ENCODE measurements around the gene TNFRSF1A. TPM values are rescaled to one million over a fixed set of nuclear protein-coding genes. Genes with fewer than 3 reads are reported as not detected.

Gene TNFRSF1A
- total RNA-seq, 1 experiment from 2014 or later = 44.1 TPM

GRCh38 chr12:6301721-6302120 lies 40.2 kb downstream of the TNFRSF1A start (continued):
- TF ChIP-seq ZSCAN18 (CRISPR knock-in tag; IDR thresholded peaks at IDR 0.05) = no peak
- TF ChIP-seq E2F5 (CRISPR knock-in tag; IDR thresholded peaks at IDR 0.05) = no peak
- TF ChIP-seq EMX1 (CRISPR knock-in tag; IDR thresholded peaks at IDR 0.05) = no peak
- no peak for TF ChIP-seq USF1 (CRISPR knock-in tag; IDR thresholded peaks at IDR 0.05)
- TF ChIP-seq ZNF317 (CRISPR knock-in tag; IDR thresholded peaks at IDR 0.05; ENCODE audit: borderline replicate concordance, low read depth) = no peak

- TF ChIP-seq ETV6 (CRISPR knock-in tag; IDR thresholded peaks at IDR 0.05) = no peak
- no peak for TF ChIP-seq TEAD4 (CRISPR knock-in tag; IDR thresholded peaks at IDR 0.05)
- TF ChIP-seq ZNF532 (CRISPR knock-in tag; IDR thresholded peaks at IDR 0.05; ENCODE audit: borderline replicate concordance) = no peak
- TF ChIP-seq ZNF138 (CRISPR knock-in tag; conservative IDR thresholded peaks at IDR 0.05) = no peak
- TF ChIP-seq SP1 (CRISPR knock-in tag; conservative IDR thresholded peaks at IDR 0.05) = no peak
- TF ChIP-seq TEAD1 (CRISPR knock-in tag; IDR thresholded peaks at IDR 0.05) = no peak
- TF ChIP-seq SMAD4 (CRISPR knock-in tag; IDR thresholded peaks at IDR 0.05) = no peak
- POLR2A ChIA-PET = interaction anchor here (0.6 kb wide), 2 partner anchors 10 to 78 kb away, joined by 5 to 10 read pairs; partner anchors contain the start of gene SCNN1A
- Mint-ChIP-seq H3K27ac (no peak overlapping the region), H3K27me3 (ENCODE audit: low read depth) (no peaks in the 10 kb centered on the region), H3K36me3 (no peaks in the 10 kb centered on the region), H3K4me3 (no peak overlapping the region), H3K9me3 (no peaks in the 10 kb centered on the region), H3K4me1 (peaks cover 19% of the 10 kb centered on the region)
- no peak for DNase-seq (ENCODE audit: low spot score)
- CTCF ChIA-PET = interaction anchor here (0.6 to 1.8 kb wide), 2 partner anchors 12 to 576 kb away, joined by 3 to 6 read pairs; no protein-coding TSS in a partner anchor
- no peak for ATAC-seq
Observed at GRCh38 chr12:6297170-6297569, 44.7 kb downstream of the TNFRSF1A start.

- POLR2A ChIA-PET = no interaction called here
- Mint-ChIP-seq H3K27ac (no peak overlapping the region), H3K9me3 (peaks cover 5% of the 10 kb centered on the region), H3K4me1 (peaks cover 19% of the 10 kb centered on the region), H3K27me3 (ENCODE audit: low read depth) (peaks cover 4% of the 10 kb centered on the region; the same call in 1 of the 2 replicates), H3K4me3 (no peak overlapping the region), H3K36me3 (peaks cover 7% of the 10 kb centered on the region)
- CTCF ChIA-PET = interaction anchor here (1.0 to 3.1 kb wide), 4 partner anchors 12 to 307 kb away, joined by 3 to 11 read pairs (median 7); partner anchors contain the start of gene LTBR
- ATAC-seq (no peak), DNase-seq (ENCODE audit: low spot score) (no peak)
- TF ChIP-seq SP1 (CRISPR knock-in tag; conservative IDR thresholded peaks at IDR 0.05) (no peak), CDX4 (CRISPR knock-in tag; IDR thresholded peaks at IDR 0.05; ENCODE audit: borderline replicate concordance) (no peak), SOX15 (CRISPR knock-in tag; IDR thresholded peaks at IDR 0.05) (no peak), ATF2 (CRISPR knock-in tag; IDR thresholded peaks at IDR 0.05; ENCODE audit: borderline replicate concordance, low read depth) (no peak), CREM (CRISPR knock-in tag; IDR thresholded peaks at IDR 0.05) (no peak), NR3C1 (CRISPR knock-in tag; conservative IDR thresholded peaks at IDR 0.05; ENCODE audit: low read depth) (no peak), AFF4 (CRISPR knock-in tag; IDR thresholded peaks at IDR 0.05; ENCODE audit: borderline replicate concordance) (no peak)
Observed at GRCh38 chr12:6295094-6295811, 46.6 kb downstream of the TNFRSF1A start.
